HG03139 (cell line): ENCODE measurements around the gene ZNF263.
"Not testable (repeated sequence)": the region's sequence is repeated elsewhere in the genome, so short reads cannot be mapped to it uniquely, and the experiment has no call there.

Experiments
- ATAC-seq: cut with Tn5 transposase; IDR thresholded peaks from one replicate; pipeline ENCODE4 v1.9.1; 2021; ENCODE audit not compliant: unreplicated experiment

The ZNF263 gene

GRCh38 chr16:3266873-3267537, 16.3 kb upstream of the ZNF263 start:
- ATAC-seq, result no peak

- no peak for ATAC-seq
These were observed 15.0 kb upstream of the ZNF263 start for GRCh38 chr16:3268294-3268693.

DNA sequence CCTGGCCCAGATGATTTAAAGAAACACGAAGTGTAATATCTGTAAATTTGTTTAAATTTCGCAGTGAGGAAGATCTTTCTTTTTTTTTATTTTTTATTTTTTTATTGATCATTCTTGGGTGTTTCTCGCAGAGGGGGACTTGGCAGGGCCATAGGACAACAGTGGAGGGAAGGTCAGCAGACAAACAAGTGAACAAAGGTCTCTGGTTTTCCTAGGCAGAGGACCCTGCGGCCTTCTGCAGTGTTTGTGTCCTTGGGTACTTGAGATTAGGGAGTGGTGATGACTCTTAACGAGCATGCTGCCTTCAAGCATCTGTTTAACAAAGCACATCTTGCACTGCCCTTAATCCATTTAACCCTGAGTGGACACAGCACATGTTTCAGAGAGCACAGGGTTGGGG, 12.6 kb upstream of the ZNF263 start:
- ATAC-seq, result not testable (repeated sequence)

GRCh38 chr16:3271281-3271680, 12.0 kb upstream of the ZNF263 start:
- ATAC-seq, result not testable (repeated sequence)

GRCh38 chr16:3274490-3274889, 8.8 kb upstream of the ZNF263 start:
- ATAC-seq, result no peak

- no peak for ATAC-seq
These were observed 8.3 kb upstream of the ZNF263 start for GRCh38 chr16:3274947-3275346.

- no peak for ATAC-seq
These were observed 6.6 kb upstream of the ZNF263 start for GRCh38 chr16:3276679-3277078.

- ATAC-seq, result no peak
These were observed 2.0 kb upstream of the ZNF263 start for GRCh38 chr16:3281222-3281820.

DNA sequence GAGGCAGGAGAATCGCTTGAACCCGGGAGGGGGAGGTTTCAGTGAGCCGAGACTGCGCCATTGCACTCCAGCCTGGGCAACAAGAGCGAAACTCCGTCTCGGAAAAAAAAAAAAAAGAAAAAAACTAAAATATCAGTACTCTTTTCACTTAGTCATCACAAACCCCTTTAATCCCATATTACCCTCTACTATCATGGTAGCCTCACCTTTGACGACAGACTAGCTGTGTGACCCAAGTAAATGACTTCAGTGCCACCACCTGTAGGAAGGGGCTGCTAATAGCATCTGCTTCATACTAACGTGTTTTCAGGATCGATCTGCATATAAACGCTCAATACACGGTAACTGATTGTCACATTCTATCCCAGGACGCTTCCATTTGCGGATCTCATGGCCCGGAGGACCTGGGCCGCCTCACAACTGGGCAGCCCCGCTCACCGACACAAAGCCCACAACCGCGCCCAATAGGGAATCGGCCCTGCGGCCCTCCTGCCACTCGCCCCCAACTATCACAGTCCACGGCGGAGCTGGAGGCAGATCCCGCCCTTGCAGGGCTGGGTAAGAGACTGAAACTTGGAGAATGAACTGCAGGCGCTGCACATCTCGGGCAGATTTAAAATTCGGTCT, 1.1 kb upstream of the ZNF263 start:
- peak; percentile 25 for ATAC-seq

GRCh38 chr16:3283543-3284447, 504 bp downstream of the ZNF263 start:
- ATAC-seq, result no peak

- ATAC-seq, result no peak
These were observed 1.8 kb downstream of the ZNF263 start for GRCh38 chr16:3285131-3285530.

- no peak for ATAC-seq
These were observed 6.8 kb downstream of the ZNF263 start for GRCh38 chr16:3289998-3290673.

DNA sequence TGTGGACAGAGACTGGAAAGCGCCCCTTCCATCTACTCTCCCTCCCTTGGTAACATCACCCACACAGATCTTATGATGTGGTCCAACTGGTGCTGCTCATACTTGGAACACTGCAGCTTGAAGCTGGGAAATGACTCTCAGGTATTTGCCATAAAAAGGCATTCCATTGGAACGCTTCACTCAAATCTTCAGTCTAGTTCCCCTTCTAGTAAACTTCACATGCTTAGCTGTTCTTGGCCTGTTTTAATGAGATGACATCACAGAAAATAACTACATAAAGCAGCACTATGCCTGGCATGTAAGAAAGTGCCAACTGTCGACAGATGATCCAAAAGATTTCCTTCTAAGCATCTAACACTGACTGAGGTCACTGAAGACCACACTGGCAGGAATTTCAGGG, 9.3 kb downstream of the ZNF263 start:
- no peak for ATAC-seq

GRCh38 chr16:3295209-3295608, 11.9 kb downstream of the ZNF263 start:
- ATAC-seq, result no peak

- ATAC-seq, result no peak
These were observed 12.5 kb downstream of the ZNF263 start for GRCh38 chr16:3295783-3296182.

DNA sequence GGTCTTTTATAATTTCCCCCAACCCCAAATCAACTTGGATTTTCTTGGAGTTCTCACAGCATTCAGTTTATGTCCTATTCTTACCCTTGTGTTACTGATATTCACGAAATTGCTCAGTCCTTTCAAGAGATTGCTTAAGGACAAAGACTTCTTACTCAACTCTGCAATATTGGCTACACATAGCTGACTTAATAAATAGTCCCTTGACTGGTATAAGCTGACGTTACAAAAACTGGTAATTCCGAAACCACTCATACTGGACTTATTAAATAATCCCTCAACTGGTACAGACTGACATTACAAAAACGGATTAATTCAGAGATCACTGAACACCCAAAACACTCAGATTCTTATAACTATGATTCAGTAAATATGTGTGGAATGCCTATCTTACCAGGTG, 21.1 kb downstream of the ZNF263 start:
- ATAC-seq, result no peak

GRCh38 chr16:3305109-3306068, 22.1 kb downstream of the ZNF263 start, which contains the start of the genes TIGD7 and ZNF75A:
TSS of gene TIGD7 (minus strand) at chr16:3305430. CDS start at chr16:3300614, 4,816 bp downstream.
TSS of gene ZNF75A (plus strand) at chr16:3305497. CDS start at chr16:3308429, 2,932 bp downstream.
- ATAC-seq, result peak; percentile 86

GRCh38 chr16:3306078-3306477, 22.8 kb downstream of the ZNF263 start:
- ATAC-seq, result no peak

- no peak for ATAC-seq
These were observed 28.2 kb downstream of the ZNF263 start for GRCh38 chr16:3311496-3311895.
